ENCODE results near the gene NCK2. TPM values are rescaled to one million over a fixed set of nuclear protein-coding genes. Genes with fewer than 3 reads are reported as not detected.
"Not testable (repeated sequence)": the region's sequence is repeated elsewhere in the genome, so short reads cannot be mapped to it uniquely, and the experiment has no call there.

NCK2 gene
- total RNA-seq, 1 donor from 2014 or later: 92.5 TPM

GRCh38 chr2:105895990-105896764 is 151.5 kb downstream of the NCK2 start:
- Mint-ChIP-seq H3K4me3 (ENCODE audit: low read depth) (no peak overlapping the region), H3K27ac (peak overlapping the region; percentile 33), H3K9me3 (ENCODE audit: low read depth) (peaks cover 33% of the 10 kb centered on the region), H3K4me1 (ENCODE audit: low read depth) (peaks cover under 1% of the 10 kb centered on the region), H3K36me3 (ENCODE audit: insufficient read depth) (peaks cover 44% of the 10 kb centered on the region), H3K27me3 (no peaks in the 10 kb centered on the region)
- TF ChIP-seq, protein P1, sequence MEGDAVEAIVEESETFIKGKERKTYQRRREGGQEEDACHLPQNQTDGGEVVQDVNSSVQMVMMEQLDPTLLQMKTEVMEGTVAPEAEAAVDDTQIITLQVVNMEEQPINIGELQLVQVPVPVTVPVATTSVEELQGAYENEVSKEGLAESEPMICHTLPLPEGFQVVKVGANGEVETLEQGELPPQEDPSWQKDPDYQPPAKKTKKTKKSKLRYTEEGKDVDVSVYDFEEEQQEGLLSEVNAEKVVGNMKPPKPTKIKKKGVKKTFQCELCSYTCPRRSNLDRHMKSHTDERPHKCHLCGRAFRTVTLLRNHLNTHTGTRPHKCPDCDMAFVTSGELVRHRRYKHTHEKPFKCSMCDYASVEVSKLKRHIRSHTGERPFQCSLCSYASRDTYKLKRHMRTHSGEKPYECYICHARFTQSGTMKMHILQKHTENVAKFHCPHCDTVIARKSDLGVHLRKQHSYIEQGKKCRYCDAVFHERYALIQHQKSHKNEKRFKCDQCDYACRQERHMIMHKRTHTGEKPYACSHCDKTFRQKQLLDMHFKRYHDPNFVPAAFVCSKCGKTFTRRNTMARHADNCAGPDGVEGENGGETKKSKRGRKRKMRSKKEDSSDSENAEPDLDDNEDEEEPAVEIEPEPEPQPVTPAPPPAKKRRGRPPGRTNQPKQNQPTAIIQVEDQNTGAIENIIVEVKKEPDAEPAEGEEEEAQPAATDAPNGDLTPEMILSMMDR (IDR thresholded peaks at IDR 0.05; ENCODE audit: unreplicated experiment): no peak
- no peak for DNase-seq (ENCODE audit: low spot score, unreplicated experiment)

GRCh38 chr2:105896765-105897163 is 152.1 kb downstream of the NCK2 start:
- no peak overlapping the region for H3K4me3 Mint-ChIP-seq (ENCODE audit: low read depth)
- no peaks in the 10 kb centered on the region for H3K4me1 Mint-ChIP-seq (ENCODE audit: low read depth)
- TF ChIP-seq, protein P1 (IDR thresholded peaks at IDR 0.05; ENCODE audit: unreplicated experiment): no peak
- DNase-seq (ENCODE audit: low spot score, unreplicated experiment): no peak
- no peaks in the 10 kb centered on the region for H3K27me3 Mint-ChIP-seq
- H3K36me3 Mint-ChIP-seq (ENCODE audit: insufficient read depth): peaks cover 45% of the 10 kb centered on the region
- H3K9me3 Mint-ChIP-seq (ENCODE audit: low read depth): peaks cover 33% of the 10 kb centered on the region
- H3K27ac Mint-ChIP-seq: no peak overlapping the region

DNA sequence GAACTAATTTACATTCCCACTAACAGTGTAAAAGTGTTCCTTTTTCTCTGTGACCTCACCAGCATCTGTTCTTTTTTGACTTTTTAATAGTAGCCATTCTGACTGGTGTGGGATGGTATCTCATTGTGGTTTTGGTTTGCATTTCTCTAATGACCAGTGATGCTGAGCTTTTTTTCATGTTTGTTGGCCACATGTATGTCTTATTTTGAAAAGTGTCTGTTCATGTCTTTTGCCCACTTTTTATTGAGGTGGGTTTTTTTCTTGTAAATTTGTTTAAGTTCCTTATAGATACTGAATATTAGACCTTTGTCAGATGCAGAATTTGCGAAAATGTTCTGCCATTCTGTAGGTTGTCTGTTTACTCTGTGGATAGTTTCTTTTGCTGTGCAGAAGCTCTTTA is 153.0 kb downstream of the NCK2 start:
- not testable (repeated sequence) for H3K4me3 Mint-ChIP-seq (ENCODE audit: low read depth); H3K27ac Mint-ChIP-seq; H3K4me1 Mint-ChIP-seq (ENCODE audit: low read depth); H3K27me3 Mint-ChIP-seq; DNase-seq (ENCODE audit: low spot score, unreplicated experiment)
- Mint-ChIP-seq H3K36me3 (ENCODE audit: insufficient read depth) (peaks cover 45% of the 10 kb centered on the region), H3K9me3 (ENCODE audit: low read depth) (peaks cover 33% of the 10 kb centered on the region)

DNA sequence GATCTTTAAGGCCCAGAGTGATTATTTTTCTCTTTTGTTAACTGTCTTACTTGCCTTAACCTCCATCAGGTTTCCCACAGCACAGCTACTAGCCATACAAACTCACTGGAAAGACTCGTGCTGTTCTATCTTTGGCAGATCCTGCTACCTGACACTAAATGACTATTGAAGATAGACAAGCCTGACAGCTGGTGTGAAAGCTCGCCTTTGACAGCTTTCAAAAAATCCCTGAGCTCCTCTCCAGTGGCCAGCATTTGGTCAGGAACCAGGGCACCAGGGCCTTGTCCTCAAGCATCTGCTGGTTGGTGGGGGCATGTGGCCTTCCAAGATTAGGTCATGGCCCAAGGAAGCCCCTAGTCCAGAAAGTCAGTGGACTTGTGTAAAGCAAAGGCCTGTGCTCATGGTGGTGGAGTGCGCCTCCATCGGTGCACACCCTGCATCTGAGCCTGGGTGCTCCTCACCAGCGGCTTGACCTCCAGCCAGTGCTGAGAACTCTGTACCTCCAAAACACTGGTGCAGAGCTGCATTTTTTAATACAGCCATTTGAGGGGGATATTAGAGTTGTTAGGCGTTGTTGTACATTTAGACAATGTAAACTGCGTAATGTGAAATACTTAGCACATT is 158.5 kb downstream of the NCK2 start:
- H3K36me3 Mint-ChIP-seq (ENCODE audit: insufficient read depth): peaks cover 16% of the 10 kb centered on the region
- DNase-seq (ENCODE audit: low spot score, unreplicated experiment): no peak
- H3K4me3 Mint-ChIP-seq (ENCODE audit: low read depth): no peak overlapping the region
- no peaks in the 10 kb centered on the region for H3K4me1 Mint-ChIP-seq (ENCODE audit: low read depth)
- H3K27me3 Mint-ChIP-seq: no peaks in the 10 kb centered on the region
- H3K27ac Mint-ChIP-seq: no peak overlapping the region
- TF ChIP-seq, protein P1 (IDR thresholded peaks at IDR 0.05; ENCODE audit: unreplicated experiment): no peak
- peaks cover 25% of the 10 kb centered on the region for H3K9me3 Mint-ChIP-seq (ENCODE audit: low read depth)

DNA sequence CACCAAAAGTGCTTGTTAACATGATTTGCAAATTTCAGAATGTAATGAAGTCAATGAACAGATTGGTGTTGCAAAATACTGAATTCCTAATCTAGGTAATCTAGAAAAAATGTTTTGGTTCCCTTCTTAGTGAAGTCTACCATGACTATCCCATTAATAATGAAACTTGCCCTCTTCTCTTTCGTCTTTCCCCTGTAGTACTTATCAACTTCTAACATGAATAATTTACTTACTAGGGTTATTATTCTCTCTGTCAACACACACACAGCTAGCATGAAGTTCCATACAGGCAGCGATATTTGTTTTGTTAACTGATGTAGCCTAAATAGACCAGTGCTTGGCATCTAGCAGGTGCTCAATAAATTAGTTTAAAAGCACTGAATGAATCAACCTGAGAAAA is 160.2 kb downstream of the NCK2 start:
- H3K4me3 Mint-ChIP-seq (ENCODE audit: low read depth): no peak overlapping the region
- no peak overlapping the region for H3K27ac Mint-ChIP-seq
- H3K27me3 Mint-ChIP-seq: no peaks in the 10 kb centered on the region
- TF ChIP-seq, protein P1 (IDR thresholded peaks at IDR 0.05; ENCODE audit: unreplicated experiment): no peak
- no peak for DNase-seq (ENCODE audit: low spot score, unreplicated experiment)
- H3K36me3 Mint-ChIP-seq (ENCODE audit: insufficient read depth): peaks cover 7% of the 10 kb centered on the region
- peaks cover 14% of the 10 kb centered on the region for H3K9me3 Mint-ChIP-seq (ENCODE audit: low read depth)
- H3K4me1 Mint-ChIP-seq (ENCODE audit: low read depth): peaks cover 9% of the 10 kb centered on the region
